Dedifferentiated amniotic fluid mesenchymal stem cell (primary cell): Measurements from ENCODE around the gene TNS1.
"Not testable (repeated sequence)": the region's sequence is repeated elsewhere in the genome, so short reads cannot be mapped to it uniquely, and the experiment has no call there.

Source experiments
- DNase-seq: peaks from one replicate; pipeline ENCODE4 v3.0.0-alpha.2; 2016; ENCODE audit errors: extremely low spot score

Gene TNS1

GRCh38 chr2:218029366-218030360, 26.9 kb upstream of the TNS1 start:
- DNase-seq, result no peak

- no peak for DNase-seq
Observed at GRCh38 chr2:218028562-218029348, 26.0 kb upstream of the TNS1 start.

- no peak for DNase-seq
Observed at GRCh38 chr2:218028189-218028495, 25.3 kb upstream of the TNS1 start.

GRCh38 chr2:218027426-218028188, 24.8 kb upstream of the TNS1 start:
- DNase-seq, result no peak

GRCh38 chr2:218026676-218027425, 24.1 kb upstream of the TNS1 start:
- no peak for DNase-seq

- no peak for DNase-seq
Observed at GRCh38 chr2:218026244-218026643, 23.4 kb upstream of the TNS1 start.

- no peak for DNase-seq
Observed at GRCh38 chr2:218024871-218025270, 22.1 kb upstream of the TNS1 start.

- no peak for DNase-seq
Observed at GRCh38 chr2:218024336-218024735, 21.5 kb upstream of the TNS1 start.

- no peak for DNase-seq
Observed at GRCh38 chr2:218023636-218024035, 20.8 kb upstream of the TNS1 start.

GRCh38 chr2:218022851-218023530, 20.2 kb upstream of the TNS1 start:
- DNase-seq, result no peak

GRCh38 chr2:218022131-218022850, 19.5 kb upstream of the TNS1 start:
- no peak for DNase-seq

GRCh38 chr2:218021536-218022071, 18.8 kb upstream of the TNS1 start:
- no peak for DNase-seq

- DNase-seq, result no peak
Observed at GRCh38 chr2:218020966-218021535, 18.3 kb upstream of the TNS1 start.

GRCh38 chr2:218020281-218020680, 17.5 kb upstream of the TNS1 start:
- no peak for DNase-seq

- DNase-seq, result no peak
Observed at GRCh38 chr2:218019411-218020060, 16.7 kb upstream of the TNS1 start.

GRCh38 chr2:218018842-218019125, 16.0 kb upstream of the TNS1 start:
- DNase-seq, result not testable (repeated sequence)

- no peak for DNase-seq
Observed at GRCh38 chr2:218017211-218018053, 14.6 kb upstream of the TNS1 start.

GRCh38 chr2:218016810-218017209, 14.0 kb upstream of the TNS1 start:
- no peak for DNase-seq
